Activated B cell treated with CpG ODN at 0.5 μM for 24 hours (primary cell): ENCODE results near the gene UBE3D. TPM values are rescaled to one million over a fixed set of nuclear protein-coding genes. Genes with fewer than 3 reads are reported as not detected.
"Not testable (repeated sequence)": the region's sequence is repeated elsewhere in the genome, so short reads cannot be mapped to it uniquely, and the experiment has no call there.

Experiments
- ATAC-seq: fragments of 200-7000 bp; cut with Tn5 transposase; one replicate; pipeline ENCODE4 v1.10.0; 2021; ENCODE audit warnings: low read depth, mild to moderate bottlenecking, moderate library complexity
- CTCF ChIA-PET: fragments of 350-600 bp; sonication (Branson Sonifier 250); formaldehyde crosslinking; loops from one replicate; lab custom pipeline; 2021; ENCODE audit warnings: antibody characterized with exemption; lab: Charles Lee
- POLR2A ChIA-PET: fragments of 350-600 bp; sonication (Branson Sonifier 250); formaldehyde crosslinking; loops from one replicate; lab custom pipeline; 2021; ENCODE audit warnings: antibody characterized with exemption; lab: Charles Lee
- DNase-seq: peaks from one replicate; pipeline ENCODE4 v3.0.0; 2022
- H3K27ac Mint-ChIP-seq: one replicate; pipeline ENCODE4 v1.8.0; 2020; ENCODE audit warnings: mixed read lengths
- H3K27me3 Mint-ChIP-seq: one replicate; pipeline ENCODE4 v1.8.0; 2021; ENCODE audit warnings: mixed read lengths
- H3K36me3 Mint-ChIP-seq: one replicate; pipeline ENCODE4 v1.8.0; 2021; ENCODE audit warnings: low read depth, mixed read lengths
- H3K4me1 Mint-ChIP-seq: one replicate; pipeline ENCODE4 v1.8.0; 2021; ENCODE audit warnings: mixed read lengths
- H3K4me3 Mint-ChIP-seq: one replicate; pipeline ENCODE4 v1.8.0; 2020; ENCODE audit warnings: mild to moderate bottlenecking, mixed read lengths
- H3K9me3 Mint-ChIP-seq: one replicate; pipeline ENCODE4 v1.8.0; 2020; ENCODE audit warnings: mixed read lengths
- CTCF ChIP-seq: fragments of 200-600 bp; IDR thresholded peaks from one replicate; pipeline ENCODE4 v1.8.0; 2022; ENCODE audit warnings: antibody characterized with exemption, mild to moderate bottlenecking
- intact Hi-C: fragments of 100-400 bp; cut with micrococcal nuclease; formaldehyde crosslinking; loops from one replicate; pipeline ENCODE4 v1.15.1; 2024
- total RNA-seq: library from RNA; stranded (reverse); gene quantifications from 2 replicates; pipeline ENCODE4 v1.2.3, GENCODE V29; 2022

Gene UBE3D
- total RNA-seq, 1 donor from 2014 or later = 9.3 TPM

GRCh38 chr6:82951389-82951788 is 114.3 kb downstream of the UBE3D start:
- H3K36me3 Mint-ChIP-seq = peaks cover 37% of the 10 kb centered on the region
- DNase-seq = no peak
- TF ChIP-seq CTCF = no peak
- ChIA-PET CTCF (no interaction called here), POLR2A (no interaction called here)
- peaks cover 6% of the 10 kb centered on the region for H3K9me3 Mint-ChIP-seq
- intact Hi-C loops = no loop called here
- no peak overlapping the region for H3K4me3 Mint-ChIP-seq
- H3K4me1 Mint-ChIP-seq = peaks cover 13% of the 10 kb centered on the region
- ATAC-seq = no peak
- H3K27ac Mint-ChIP-seq = no peak overlapping the region
- no peaks in the 10 kb centered on the region for H3K27me3 Mint-ChIP-seq

- H3K27me3 Mint-ChIP-seq, POLR2A ChIA-PET, H3K4me3 Mint-ChIP-seq, intact Hi-C loops, CTCF ChIA-PET, H3K4me1 Mint-ChIP-seq, H3K27ac Mint-ChIP-seq, DNase-seq, ATAC-seq: not testable (repeated sequence)
- H3K9me3 Mint-ChIP-seq = peaks cover 23% of the 10 kb centered on the region
- H3K36me3 Mint-ChIP-seq = peaks cover 54% of the 10 kb centered on the region
Observed at GRCh38 chr6:82930915-82931314, 134.7 kb downstream of the UBE3D start.

- ChIA-PET POLR2A (no interaction called here), CTCF (no interaction called here)
- intact Hi-C loops = no loop called here
Observed at GRCh38 chr6:82924799-82925535, 140.7 kb downstream of the UBE3D start.

GRCh38 chr6:82921258-82921657 is 144.4 kb downstream of the UBE3D start:
- Mint-ChIP-seq H3K4me1 (no peaks in the 10 kb centered on the region), H3K27me3 (no peaks in the 10 kb centered on the region), H3K9me3 (peaks cover 5% of the 10 kb centered on the region), H3K36me3 (peaks cover 21% of the 10 kb centered on the region), H3K4me3 (no peak overlapping the region), H3K27ac (no peak overlapping the region)
- POLR2A ChIA-PET = no interaction called here
- ATAC-seq (no peak), DNase-seq (no peak)
- TF ChIP-seq CTCF = no peak
- intact Hi-C loops = no loop called here
- CTCF ChIA-PET = no interaction called here

More at GRCh38 chr6:82924799-82925535, 140.7 kb downstream of the UBE3D start:
- no peak overlapping the region for H3K4me3 Mint-ChIP-seq
- H3K27me3 Mint-ChIP-seq = no peaks in the 10 kb centered on the region
- no peaks in the 10 kb centered on the region for H3K4me1 Mint-ChIP-seq
- peaks cover 5% of the 10 kb centered on the region for H3K9me3 Mint-ChIP-seq
- H3K27ac Mint-ChIP-seq = no peak overlapping the region
- ATAC-seq (no peak), DNase-seq (no peak)
- H3K36me3 Mint-ChIP-seq = peaks cover 15% of the 10 kb centered on the region
- no peak for TF ChIP-seq CTCF

GRCh38 chr6:82917346-82918064 is 148.1 kb downstream of the UBE3D start:
- ChIA-PET POLR2A (no interaction called here), CTCF (no interaction called here)
- Mint-ChIP-seq H3K27me3 (no peaks in the 10 kb centered on the region), H3K4me3 (no peak overlapping the region), H3K27ac (no peak overlapping the region), H3K9me3 (peaks cover 5% of the 10 kb centered on the region), H3K36me3 (peaks cover 29% of the 10 kb centered on the region), H3K4me1 (no peaks in the 10 kb centered on the region)
- intact Hi-C loops = no loop called here
- ATAC-seq (no peak), DNase-seq (no peak)
- TF ChIP-seq CTCF = no peak
